Tibial artery (tissue), 4 donors: ENCODE results near the gene CNGB1.

Source experiments
- DNase-seq, 2 donors: peaks; one replicate each; pipeline ENCODE4 v3.0.0-alpha.2; 2019
- H3K27ac ChIP-seq, 2 donors: fragments of 200-600 bp; sonication (generic) in 1 of 2; 1 replicate in 1 of 2; 2 replicates in 1 of 2; pipeline ENCODE4 v1.5.1; 2018 to 2019; ENCODE audit warnings: mild to moderate bottlenecking in 1 of 2
- H3K27me3 ChIP-seq, 2 donors: fragments of 200-600 bp; sonication (generic) in 1 of 2; one replicate each; pipeline versions ENCODE4 v1.5.1 to v1.6.0; 2016 to 2019
- H3K36me3 ChIP-seq, 3 donors: fragments of 200-600 bp; sonication (generic) in 2 of 3; one replicate each; pipeline ENCODE4 v1.5.1; 2016 to 2019; ENCODE audit warnings: mild to moderate bottlenecking in 2 of 3
- H3K4me1 ChIP-seq, 4 donors: fragments of 200-600 bp; sonication (generic) in 2 of 4; 1 replicate in 3 of 4; 2 replicates in 1 of 4; pipeline ENCODE4 v1.5.1; 2016 to 2019
- H3K4me3 ChIP-seq, 2 donors: fragments of 200-600 bp; sonication (generic) in 1 of 2; 1 replicate in 1 of 2; 2 replicates in 1 of 2; pipeline ENCODE4 v1.5.1; 2018 to 2019; ENCODE audit warnings: mild to moderate bottlenecking in 2 of 2
- H3K9me3 ChIP-seq, 3 donors: fragments of 200-600 bp; sonication (generic) in 1 of 3; one replicate each; pipeline ENCODE4 v1.5.1; 2016 to 2019
- CTCF ChIP-seq, 2 experiments: fragments of 200-600 bp in 1 of 2; fragments of 450-650 bp in 1 of 2; IDR thresholded peaks; one replicate each; pipeline ENCODE4 v1.5.1; 2017 to 2019; ENCODE audit warnings: antibody characterized with exemption in 2 of 2, mild to moderate bottlenecking in 1 of 2, moderate library complexity in 1 of 2
- intact Hi-C: fragments of 100-400 bp; cut with DNase I; formaldehyde crosslinking; loops from one replicate; pipeline ENCODE4 v1.15.0; 2023; ENCODE audit warnings: low total_unique reads

Gene CNGB1

GRCh38 chr16:57970970-57971369 lies at the start of gene CNGB1:
TSS of gene CNGB1 (minus strand) at chr16:57971128. CDS start at chr16:57967286, 3,842 bp downstream.
- Histone ChIP-seq H3K4me1 (no peaks in the 10 kb centered on the region), H3K36me3 (no peaks in the 10 kb centered on the region), H3K9me3 (no peaks in the 10 kb centered on the region), H3K27ac (no peak within 1 kb of the TSS), H3K27me3 (peaks cover 0 to 10% of the 10 kb centered on the region in 2 donors), H3K4me3 (no peak within 1 kb of the TSS)
- intact Hi-C loops = no loop called here
- no peak for DNase-seq
- TF ChIP-seq CTCF (IDR thresholded peaks at IDR 0.05) = no peak

GRCh38 chr16:58019866-58020538 lies 49.1 kb upstream of the CNGB1 start:
- Histone ChIP-seq H3K9me3 (no peaks in the 10 kb centered on the region), H3K36me3 (peaks cover 0 to 45% (median 32%) of the 10 kb centered on the region in 3 donors), H3K27me3 (no peaks in the 10 kb centered on the region), H3K4me3 (no peak overlapping the region), H3K27ac (no peak overlapping the region), H3K4me1 (peaks cover 0 to 21% (median 16%) of the 10 kb centered on the region in 4 donors)
- intact Hi-C loops = loop anchor here (5.0 kb wide), 2 partner anchors 107 to 177 kb away; partner anchors contain the start of genes CFAP20 and CSNK2A2
- TF ChIP-seq CTCF (IDR thresholded peaks at IDR 0.05) = no peak
- DNase-seq = no peak

- Histone ChIP-seq H3K27me3 (no peaks in the 10 kb centered on the region), H3K4me1 (peaks cover 0 to 15% (median 12%) of the 10 kb centered on the region in 4 donors), H3K27ac (no peak overlapping the region), H3K9me3 (no peaks in the 10 kb centered on the region), H3K36me3 (peaks cover 0 to 54% (median 32%) of the 10 kb centered on the region in 3 donors), H3K4me3 (no peak overlapping the region)
- intact Hi-C loops = no loop called here
- TF ChIP-seq CTCF (IDR thresholded peaks at IDR 0.05) = no peak
- no peak for DNase-seq
Measured at GRCh38 chr16:58018803-58019202, 47.9 kb upstream of the CNGB1 start.

- H3K27me3 ChIP-seq = no peaks in the 10 kb centered on the region
- TF ChIP-seq CTCF (IDR thresholded peaks at IDR 0.05) = no peak
- peaks cover 1 to 68% (median 45%) of the 10 kb centered on the region in 3 donors for H3K36me3 ChIP-seq
- intact Hi-C loops = no loop called here
- no peaks in the 10 kb centered on the region for H3K4me1 ChIP-seq
- no peaks in the 10 kb centered on the region for H3K9me3 ChIP-seq
- no peak overlapping the region for H3K4me3 ChIP-seq
- DNase-seq = no peak
- no peak overlapping the region for H3K27ac ChIP-seq
Measured at GRCh38 chr16:58016840-58017446, 46.0 kb upstream of the CNGB1 start.

- DNase-seq = no peak
- Histone ChIP-seq H3K4me3 (no peak overlapping the region), H3K27ac (no peak overlapping the region), H3K27me3 (no peaks in the 10 kb centered on the region), H3K4me1 (no peaks in the 10 kb centered on the region), H3K36me3 (peaks cover 22 to 72% (median 49%) of the 10 kb centered on the region in 3 donors), H3K9me3 (no peaks in the 10 kb centered on the region)
- TF ChIP-seq CTCF (IDR thresholded peaks at IDR 0.05) = no peak
- intact Hi-C loops = no loop called here
Measured at GRCh38 chr16:58013201-58013956, 42.5 kb upstream of the CNGB1 start.
